Skeletal muscle satellite cell (primary cell): ENCODE measurements around the gene ONECUT1. TPM values are rescaled to one million over a fixed set of nuclear protein-coding genes. Genes with fewer than 3 reads are reported as not detected.
"Not testable (repeated sequence)": the region's sequence is repeated elsewhere in the genome, so short reads cannot be mapped to it uniquely, and the experiment has no call there.

Experiments used
- H3K27me3 ChIP-seq: 2 replicates; pipeline ENCODE4 v1.7.0; 2013; ENCODE audit warnings: low read length; ENCODE audit not compliant: control insufficient read depth, insufficient read depth
- H3K36me3 ChIP-seq: 2 replicates; pipeline ENCODE4 v1.7.0; 2013; ENCODE audit warnings: mild to moderate bottlenecking, control low read depth, low read length; ENCODE audit not compliant: insufficient read depth
- H3K4me1 ChIP-seq: 2 replicates; pipeline ENCODE4 v1.7.0; 2013; ENCODE audit warnings: low read length; ENCODE audit not compliant: control insufficient read depth, insufficient read depth
- H3K4me2 ChIP-seq: 2 replicates; pipeline ENCODE4 v1.7.0; 2013; ENCODE audit warnings: mild to moderate bottlenecking, low read length
- H3K4me3 ChIP-seq: 2 replicates; pipeline ENCODE4 v1.7.0; 2013; ENCODE audit warnings: low read length
- H3K9ac ChIP-seq: 2 replicates; pipeline ENCODE4 v1.7.0; 2013; ENCODE audit warnings: mild to moderate bottlenecking, low read depth, low read length, moderate library complexity
- H3K9me3 ChIP-seq: replicated peaks from 2 replicates; pipeline ENCODE4 v1.7.0; 2013; ENCODE audit warnings: mild to moderate bottlenecking, control low read depth, low read length
- total RNA-seq: library from RNA; depleted of rRNA; stranded (reverse); fragments of >200 nt; gene quantifications from 2 replicates; pipeline ENCODE4 v1.2.3, GENCODE V29; 2012; rRNA removed

ONECUT1 gene
- total RNA-seq: not detected in 2 replicates

DNA sequence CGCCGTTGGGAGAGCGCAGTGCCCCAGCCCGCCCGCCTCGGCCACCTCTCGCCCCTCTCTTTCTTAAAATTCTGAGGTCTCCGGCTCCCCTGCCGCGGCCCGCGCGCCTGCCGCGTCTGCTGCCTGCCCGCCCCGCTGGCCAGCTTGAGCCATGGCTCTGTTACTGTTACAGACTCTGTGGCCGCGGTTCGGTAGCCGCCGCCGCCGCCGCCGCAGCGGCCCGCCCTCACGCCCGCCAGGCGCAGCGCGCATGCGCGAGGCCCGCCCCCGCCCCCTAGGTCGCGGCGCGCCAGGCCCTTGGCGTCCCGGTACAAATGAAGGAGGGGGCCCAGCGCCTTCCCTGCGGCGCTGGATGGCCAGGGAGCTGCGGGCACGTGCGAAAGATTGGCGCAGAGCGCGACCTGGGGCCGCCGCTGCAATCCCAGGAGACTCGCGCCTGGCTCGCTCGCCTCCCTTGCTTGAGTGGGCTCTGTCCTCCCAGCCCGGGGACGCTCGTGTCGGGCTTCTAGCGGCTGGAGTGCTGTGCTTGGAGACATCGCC is at the start of gene ONECUT1:
Gene ONECUT1 (minus strand): TSS at position 168 of the 540 bp plus-strand sequence. CDS start 452 bp downstream, outside the sequence.
- peak within 1 kb of the TSS; percentile 26 for H3K9ac ChIP-seq
- H3K4me3 ChIP-seq: peak within 1 kb of the TSS; percentile 70
- peak within 1 kb of the TSS; percentile 87 for H3K4me2 ChIP-seq
- peaks cover 5% of the 10 kb centered on the region for H3K4me1 ChIP-seq
- H3K36me3 ChIP-seq: no peaks in the 10 kb centered on the region
- H3K9me3 ChIP-seq: no peaks in the 10 kb centered on the region
- H3K27me3 ChIP-seq: peaks cover 94% of the 10 kb centered on the region

DNA sequence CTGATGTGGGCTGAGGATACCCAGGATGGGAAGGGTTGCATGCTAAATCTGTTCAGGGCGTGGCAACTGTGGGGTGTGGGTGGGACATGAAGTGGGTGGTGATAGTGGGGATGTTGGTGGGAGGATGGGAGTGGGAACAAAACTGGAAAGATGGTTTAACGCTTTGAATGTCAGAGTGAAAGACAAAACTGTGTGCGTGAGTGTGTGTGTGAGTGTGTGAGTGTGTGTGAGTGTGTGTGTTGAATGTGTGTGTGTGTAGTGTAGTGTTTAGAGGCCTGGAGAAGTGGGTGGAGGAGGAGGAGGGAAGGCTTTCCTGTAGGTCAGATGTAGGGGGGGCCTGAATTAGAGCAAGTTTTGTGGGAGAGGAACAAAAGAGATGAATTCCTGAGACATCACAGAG is 44.2 kb upstream of the ONECUT1 start:
- Histone ChIP-seq H3K4me3 (no peak overlapping the region), H3K9ac (no peak overlapping the region), H3K36me3 (no peaks in the 10 kb centered on the region), H3K27me3 (no peaks in the 10 kb centered on the region), H3K4me1 (no peaks in the 10 kb centered on the region), H3K4me2 (no peak overlapping the region), H3K9me3 (no peaks in the 10 kb centered on the region)

DNA sequence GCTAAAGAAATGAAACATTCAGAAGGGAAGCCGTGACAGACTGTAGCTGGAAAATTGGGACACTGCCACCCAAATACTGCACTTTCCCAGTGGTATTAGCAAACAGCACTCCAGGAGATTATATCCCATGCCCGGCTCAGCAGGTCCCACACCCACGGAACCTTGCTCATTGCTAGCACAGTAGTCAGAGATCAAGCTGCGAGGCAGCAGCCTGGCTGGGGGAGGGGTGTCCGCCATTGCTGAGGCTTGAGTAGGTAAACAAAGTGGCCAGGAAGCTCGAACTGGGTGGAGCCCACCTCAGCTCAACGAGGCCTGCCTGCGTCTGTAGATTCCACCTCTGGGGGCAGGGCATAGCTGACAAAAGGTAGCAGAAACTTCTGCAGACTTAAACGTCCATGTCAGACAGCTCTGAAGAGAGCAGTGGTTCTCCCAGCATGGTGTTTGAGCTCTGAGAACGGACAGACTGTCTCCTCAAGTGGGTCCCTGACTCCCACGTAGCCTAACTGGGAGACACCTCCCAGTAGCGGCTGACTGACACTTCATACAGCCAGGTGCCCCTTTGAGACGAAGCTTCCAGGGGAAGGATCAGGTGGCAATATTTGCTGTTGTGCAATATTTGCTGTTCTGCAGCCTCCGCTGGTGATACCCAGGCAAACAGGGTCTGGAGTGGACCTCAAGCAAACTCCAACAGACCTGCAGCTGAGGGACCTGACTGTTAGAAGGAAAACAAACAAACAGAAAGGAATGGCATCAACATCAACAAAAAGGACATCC is 34.2 kb upstream of the ONECUT1 start:
- H3K4me3 ChIP-seq, H3K9ac ChIP-seq: not testable (repeated sequence)

DNA sequence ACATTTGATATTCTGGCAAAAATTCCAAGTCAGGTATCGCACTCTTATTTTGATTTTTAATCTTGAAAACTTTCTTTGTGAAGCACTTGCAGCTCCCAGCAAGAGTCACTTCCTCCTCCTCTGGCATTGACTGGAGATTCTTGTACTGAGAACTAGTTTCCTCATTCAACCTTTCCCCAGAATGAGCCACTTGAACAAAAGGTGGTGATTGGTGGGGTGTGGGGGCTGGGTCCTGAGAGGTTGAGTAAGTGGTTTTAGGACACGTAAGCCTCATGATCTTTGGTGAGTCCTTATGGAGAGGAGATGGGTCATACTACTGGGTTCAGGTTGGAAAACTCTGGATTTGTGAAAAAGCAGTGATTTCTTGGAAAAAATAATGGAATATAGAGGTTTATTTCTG is 32.3 kb upstream of the ONECUT1 start:
- Histone ChIP-seq H3K27me3 (no peaks in the 10 kb centered on the region), H3K4me1 (no peaks in the 10 kb centered on the region), H3K9ac (no peak overlapping the region), H3K9me3 (no peaks in the 10 kb centered on the region), H3K4me3 (no peak overlapping the region), H3K4me2 (no peak overlapping the region), H3K36me3 (no peaks in the 10 kb centered on the region)

More for the DNA sequence above, 34.2 kb upstream of the ONECUT1 start:
- H3K27me3 ChIP-seq, H3K4me1 ChIP-seq, H3K4me2 ChIP-seq, H3K9me3 ChIP-seq, H3K36me3 ChIP-seq: not testable (repeated sequence)

GRCh38 chr15:52819253-52819652 is 29.1 kb upstream of the ONECUT1 start:
- Histone ChIP-seq H3K9me3 (no peaks in the 10 kb centered on the region), H3K36me3 (no peaks in the 10 kb centered on the region), H3K9ac (no peak overlapping the region), H3K27me3 (no peaks in the 10 kb centered on the region), H3K4me1 (no peaks in the 10 kb centered on the region), H3K4me3 (no peak overlapping the region), H3K4me2 (no peak overlapping the region)

DNA sequence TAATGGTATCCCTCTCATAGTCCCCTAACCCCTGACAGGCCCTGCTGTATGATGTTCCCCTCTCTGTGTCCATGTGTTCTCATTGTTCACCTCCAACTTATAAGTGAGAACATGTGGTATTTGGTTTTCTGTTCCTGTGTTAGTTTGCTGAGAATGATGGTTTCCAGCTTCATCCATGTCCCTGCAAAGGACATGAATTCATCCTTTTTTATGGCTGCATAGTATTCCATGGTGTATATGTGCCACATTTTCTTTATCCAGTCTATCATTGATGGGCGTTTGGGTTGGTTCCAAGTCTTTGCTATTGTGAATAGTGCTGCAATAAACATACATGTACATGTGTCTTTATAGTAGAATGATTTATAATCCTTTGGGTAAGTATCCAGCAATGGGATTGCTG is 25.8 kb upstream of the ONECUT1 start:
- not testable (repeated sequence) for H3K36me3 ChIP-seq, H3K4me2 ChIP-seq, H3K4me1 ChIP-seq, H3K9ac ChIP-seq, H3K27me3 ChIP-seq, H3K4me3 ChIP-seq, H3K9me3 ChIP-seq

DNA sequence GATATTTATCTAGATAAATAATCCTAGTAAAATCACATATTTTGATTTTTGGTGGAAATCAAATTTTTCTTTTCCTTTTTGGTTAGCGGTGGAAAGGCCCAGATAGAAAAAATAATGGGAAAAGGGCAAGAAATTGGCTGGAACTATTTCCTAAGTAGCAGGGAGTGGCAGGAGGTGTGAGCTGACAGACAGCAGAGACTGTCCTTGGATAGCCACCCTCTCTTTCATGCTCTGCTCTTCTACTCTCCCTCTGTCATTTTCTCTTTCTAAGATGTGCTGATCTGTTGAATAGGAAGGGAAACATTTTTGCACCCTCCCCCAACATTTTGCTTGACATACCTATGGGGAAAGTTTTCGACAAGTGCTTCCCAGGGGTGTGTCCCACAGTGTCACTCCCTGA is 18.9 kb upstream of the ONECUT1 start:
- no peak overlapping the region for H3K4me2 ChIP-seq
- no peak overlapping the region for H3K9ac ChIP-seq
- H3K9me3 ChIP-seq: no peaks in the 10 kb centered on the region
- H3K4me3 ChIP-seq: no peak overlapping the region
- H3K4me1 ChIP-seq: peaks cover 8% of the 10 kb centered on the region
- H3K27me3 ChIP-seq: peaks cover 54% of the 10 kb centered on the region
- H3K36me3 ChIP-seq: no peaks in the 10 kb centered on the region

DNA sequence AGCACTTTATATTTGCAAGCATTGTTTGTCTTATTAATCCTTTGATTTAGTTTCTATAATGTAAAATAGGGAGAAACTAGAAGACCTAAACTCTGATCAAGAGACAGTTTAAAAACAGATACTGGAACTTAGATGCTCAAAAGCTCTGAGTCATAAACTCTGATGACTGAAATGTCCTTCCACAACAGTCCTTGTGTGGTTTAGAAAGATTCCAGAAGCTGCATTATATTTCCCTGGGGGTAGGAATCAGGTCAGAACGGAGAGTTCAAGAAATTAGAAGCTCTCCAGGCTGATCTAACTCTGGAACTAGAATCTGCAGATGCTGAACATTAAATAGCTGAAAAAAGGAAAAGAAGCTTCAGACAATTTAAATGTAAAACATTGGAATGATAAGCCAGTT is 18.3 kb upstream of the ONECUT1 start:
- H3K27me3 ChIP-seq: peaks cover 59% of the 10 kb centered on the region
- peaks cover 8% of the 10 kb centered on the region for H3K4me1 ChIP-seq
- H3K9ac ChIP-seq: no peak overlapping the region
- H3K4me2 ChIP-seq: no peak overlapping the region
- H3K36me3 ChIP-seq: no peaks in the 10 kb centered on the region
- no peaks in the 10 kb centered on the region for H3K9me3 ChIP-seq
- H3K4me3 ChIP-seq: no peak overlapping the region

DNA sequence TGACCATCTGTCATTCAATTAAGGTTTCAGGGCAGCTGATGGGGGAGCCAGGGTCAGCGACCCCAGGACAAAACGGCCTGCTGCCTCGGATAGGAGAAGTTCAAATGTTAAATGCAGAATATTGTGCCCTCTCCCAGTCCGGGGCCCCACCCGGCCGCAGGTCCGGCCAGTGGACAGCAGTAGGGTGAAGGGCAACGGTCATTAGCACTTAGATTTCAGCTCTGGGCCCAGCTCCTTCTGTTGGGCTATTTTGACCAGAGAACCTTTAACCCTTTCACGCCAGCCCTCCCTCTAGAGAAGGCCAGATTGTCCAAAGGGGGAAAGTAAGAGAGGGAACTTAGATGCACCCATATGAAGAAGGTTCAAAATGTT is 16.1 kb upstream of the ONECUT1 start:
- Histone ChIP-seq H3K9me3 (no peaks in the 10 kb centered on the region), H3K36me3 (no peaks in the 10 kb centered on the region), H3K9ac (no peak overlapping the region), H3K27me3 (peaks cover 81% of the 10 kb centered on the region), H3K4me2 (no peak overlapping the region), H3K4me1 (peaks cover 8% of the 10 kb centered on the region), H3K4me3 (no peak overlapping the region)

DNA sequence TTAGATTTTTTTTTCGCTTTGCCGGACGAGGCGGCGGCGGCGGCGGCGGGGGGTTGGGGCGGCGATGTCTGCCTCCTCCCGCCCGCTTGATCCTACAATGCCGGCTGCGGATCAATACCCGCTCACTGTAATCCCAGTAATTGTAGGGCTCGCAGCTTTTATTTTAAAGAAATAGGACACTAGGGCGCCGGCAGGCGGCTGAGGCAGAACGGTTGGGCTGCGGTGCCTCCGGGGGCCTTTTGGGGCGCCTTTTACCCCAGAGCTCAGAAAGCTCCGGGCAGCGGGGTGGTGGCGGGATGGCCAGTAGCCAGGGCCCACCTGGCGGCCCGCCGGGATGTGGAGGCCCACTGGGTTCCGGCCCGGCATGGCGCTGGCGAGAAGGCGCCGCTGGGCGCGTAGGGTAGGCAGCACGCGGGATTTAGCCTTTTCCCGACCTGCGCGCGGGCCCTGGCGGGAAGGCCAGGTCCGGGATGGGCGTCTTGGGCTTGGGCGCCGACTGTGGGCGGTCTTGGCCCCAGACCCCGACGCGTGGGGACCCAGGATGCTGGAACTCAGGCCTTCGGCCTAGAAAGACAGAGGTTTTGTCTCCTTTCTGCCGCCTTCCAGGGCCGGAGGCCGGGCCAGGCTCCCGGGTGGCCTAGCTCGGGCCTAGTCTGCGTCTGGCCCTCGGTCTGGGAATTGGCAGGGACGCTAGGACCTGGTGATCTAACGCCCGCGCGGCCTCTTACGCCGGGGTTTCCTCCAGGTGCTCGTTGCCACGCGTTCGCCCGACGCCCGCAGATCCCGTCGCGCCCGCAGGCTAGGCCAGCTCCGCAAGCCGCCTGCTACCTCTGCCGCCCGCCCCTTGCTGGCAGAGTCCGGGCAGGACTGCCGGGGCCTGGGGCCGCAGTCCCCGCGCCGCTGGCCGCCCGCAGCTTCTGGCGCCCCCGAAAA is 15.5 kb upstream of the ONECUT1 start:
- Histone ChIP-seq H3K4me1 (peaks cover 8% of the 10 kb centered on the region), H3K4me2 (peak overlapping the region; percentile 41), H3K4me3 (peak overlapping the region; percentile 47), H3K9ac (no peak overlapping the region), H3K27me3 (peaks cover 88% of the 10 kb centered on the region), H3K36me3 (no peaks in the 10 kb centered on the region), H3K9me3 (no peaks in the 10 kb centered on the region)

DNA sequence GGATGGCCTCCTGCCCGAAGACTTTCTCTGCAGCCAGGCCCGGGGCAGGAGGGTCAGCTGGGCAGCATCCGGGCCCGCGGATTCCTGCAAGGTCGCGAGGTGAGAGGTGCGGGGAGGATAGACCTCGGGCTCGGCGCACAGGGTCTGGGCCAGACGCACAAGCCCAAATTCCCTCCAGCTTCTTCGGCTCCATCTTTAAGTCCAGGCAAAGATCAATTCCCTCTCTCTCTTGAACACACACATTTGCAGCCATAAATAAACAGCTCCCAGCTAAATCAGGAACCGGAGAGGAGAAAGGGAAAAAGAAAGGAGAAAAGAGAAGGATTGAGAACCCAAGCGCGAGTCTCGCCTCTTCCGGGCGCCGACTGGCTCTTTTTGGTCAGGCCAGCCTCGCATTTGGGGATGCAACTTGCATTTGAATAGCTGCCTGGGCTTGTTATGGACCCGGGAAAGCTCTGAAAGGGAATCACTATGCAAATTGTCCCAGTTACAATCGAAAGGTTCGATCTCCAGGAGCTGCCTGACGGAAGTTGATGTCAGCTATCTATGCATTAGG is 14.5 kb upstream of the ONECUT1 start:
- H3K9ac ChIP-seq: no peak overlapping the region
- peak overlapping the region; percentile 50 for H3K4me2 ChIP-seq
- H3K4me1 ChIP-seq: peaks cover 8% of the 10 kb centered on the region
- H3K4me3 ChIP-seq: peak overlapping the region; percentile 56
- no peaks in the 10 kb centered on the region for H3K9me3 ChIP-seq
- no peaks in the 10 kb centered on the region for H3K36me3 ChIP-seq
- peaks cover 95% of the 10 kb centered on the region for H3K27me3 ChIP-seq
